HG03442 (cell line): Measurements from ENCODE around the gene TSPAN9.

Source experiments
- ATAC-seq: cut with Tn5 transposase; IDR thresholded peaks from one replicate; pipeline ENCODE4 v1.9.1; 2021; ENCODE audit warnings: mild to moderate bottlenecking, moderate library complexity; ENCODE audit not compliant: unreplicated experiment

TSPAN9 gene

GRCh38 chr12:3179731-3180130 is 102.6 kb downstream of the TSPAN9 start:
- ATAC-seq = no peak

GRCh38 chr12:3182426-3182825 is 105.2 kb downstream of the TSPAN9 start:
- no peak for ATAC-seq

GRCh38 chr12:3184485-3184884 is 107.3 kb downstream of the TSPAN9 start:
- ATAC-seq = no peak

- no peak for ATAC-seq
Observed at GRCh38 chr12:3185260-3185870, 108.2 kb downstream of the TSPAN9 start.

GRCh38 chr12:3186546-3187215 is 109.5 kb downstream of the TSPAN9 start:
- ATAC-seq = no peak

- no peak for ATAC-seq
Observed at GRCh38 chr12:3187846-3188770, 110.9 kb downstream of the TSPAN9 start.

- no peak for ATAC-seq
Observed at GRCh38 chr12:3189282-3189681, 112.1 kb downstream of the TSPAN9 start.

GRCh38 chr12:3190101-3190500 is 112.9 kb downstream of the TSPAN9 start:
- ATAC-seq = no peak

- ATAC-seq = no peak
Observed at GRCh38 chr12:3191450-3191849, 114.3 kb downstream of the TSPAN9 start.

- no peak for ATAC-seq
Observed at GRCh38 chr12:3192221-3192620, 115.0 kb downstream of the TSPAN9 start.

GRCh38 chr12:3193131-3193530 is 116.0 kb downstream of the TSPAN9 start:
- no peak for ATAC-seq

- no peak for ATAC-seq
Observed at GRCh38 chr12:3193755-3194154, 116.6 kb downstream of the TSPAN9 start.

- no peak for ATAC-seq
Observed at GRCh38 chr12:3195337-3195736, 118.2 kb downstream of the TSPAN9 start.

- ATAC-seq = no peak
Observed at GRCh38 chr12:3195859-3196483, 118.8 kb downstream of the TSPAN9 start.

- no peak for ATAC-seq
Observed at GRCh38 chr12:3196488-3196887, 119.3 kb downstream of the TSPAN9 start.

- ATAC-seq = no peak
Observed at GRCh38 chr12:3197131-3197818, 120.1 kb downstream of the TSPAN9 start.

GRCh38 chr12:3199551-3200031 is 122.4 kb downstream of the TSPAN9 start:
- ATAC-seq = no peak

GRCh38 chr12:3200032-3200617 is 122.9 kb downstream of the TSPAN9 start:
- ATAC-seq = no peak

GRCh38 chr12:3200814-3201233 is 123.6 kb downstream of the TSPAN9 start:
- ATAC-seq = no peak
